Lower lobe of right lung (tissue), 2 donors: ENCODE results near the gene ZBTB9. TPM values are rescaled to one million over a fixed set of nuclear protein-coding genes. Genes with fewer than 3 reads are reported as not detected.

Experiments used
- ATAC-seq, 2 donors: fragments of 200-7000 bp; cut with Tn5 transposase; one replicate each; pipeline ENCODE4 v1.9.1; 2020 to 2022; ENCODE audit warnings: mild to moderate bottlenecking in 2 of 2, moderate library complexity in 2 of 2
- DNase-seq: peaks from one replicate; pipeline ENCODE4 v3.0.0-alpha.2; 2020
- H3K27ac ChIP-seq: fragments of 200-600 bp; one replicate; pipeline ENCODE4 v1.8.0; 2022
- H3K27me3 ChIP-seq: fragments of 200-600 bp; one replicate; pipeline ENCODE4 v1.8.0; 2022; ENCODE audit warnings: low read depth
- H3K36me3 ChIP-seq: fragments of 200-600 bp; one replicate; pipeline ENCODE4 v1.8.0; 2022; ENCODE audit warnings: mild to moderate bottlenecking
- H3K4me1 ChIP-seq: fragments of 200-600 bp; one replicate; pipeline ENCODE4 v1.8.0; 2022
- H3K4me3 ChIP-seq: fragments of 200-600 bp; one replicate; pipeline ENCODE4 v1.8.0; 2022; ENCODE audit warnings: mild to moderate bottlenecking
- H3K9me3 ChIP-seq: fragments of 200-600 bp; one replicate; pipeline ENCODE4 v1.8.0; 2022
- intact Hi-C: fragments of 100-400 bp; cut with DNase I; formaldehyde crosslinking; loops from one replicate; pipeline ENCODE4 v1.11.0; 2022
- total RNA-seq: library from RNA; stranded (reverse); fragmentation: NEBNext Ultra II Directional; extraction: Animal tissue kit (Norgen Biotek cat#: 25700); gene quantifications from one replicate; pipeline ENCODE4 v1.2.1, GENCODE V29; 2021
- TF ChIP-seq, protein P1 (sequence below): fragments of 200-600 bp; IDR thresholded peaks from one replicate; pipeline ENCODE4 v1.8.0; 2022; ENCODE audit warnings: antibody characterized with exemption, mild to moderate bottlenecking
- donor health status: DM: no; HTN: yes; CAD: no; lungs with severe emphysema.

ZBTB9 gene
- total RNA-seq, 1 donor from 2014 or later, result 9.5 TPM

DNA sequence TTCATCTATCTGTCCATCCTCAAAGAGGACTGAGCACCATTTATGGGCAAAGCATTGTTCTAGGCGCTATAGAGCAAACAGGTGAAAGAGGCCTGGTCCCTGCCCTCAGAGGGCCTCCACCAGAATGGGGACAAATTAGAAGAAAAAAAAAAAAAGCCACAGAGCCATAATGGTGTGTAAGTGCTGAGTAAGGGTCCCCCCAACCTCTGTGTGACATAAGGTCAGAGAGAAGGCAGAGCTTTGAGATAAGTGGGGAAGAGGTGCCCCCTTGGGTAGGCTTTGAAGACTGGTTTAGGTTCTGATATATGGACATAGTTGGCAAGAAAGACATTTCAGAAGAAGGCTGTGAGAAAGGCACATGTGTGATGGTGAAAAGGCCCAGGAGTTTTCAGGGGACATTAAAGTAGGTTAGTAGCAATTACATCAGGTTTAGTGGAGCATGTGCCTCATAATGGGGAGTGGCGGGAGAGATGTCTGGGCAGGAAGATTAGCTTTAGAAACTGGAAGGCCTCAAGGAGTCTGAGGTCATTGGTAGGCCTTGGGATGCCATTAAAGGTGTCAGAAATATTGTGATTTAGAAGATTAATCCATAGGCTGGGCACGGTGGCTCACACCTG is 15.3 kb upstream of the ZBTB9 start:
- intact Hi-C loops, result no loop called here
- ATAC-seq, result no peak
- Histone ChIP-seq H3K27me3 (no peaks in the 10 kb centered on the region), H3K4me1 (no peaks in the 10 kb centered on the region), H3K4me3 (no peak overlapping the region), H3K9me3 (no peaks in the 10 kb centered on the region), H3K27ac (no peak overlapping the region), H3K36me3 (peaks cover 63% of the 10 kb centered on the region)
- TF ChIP-seq, protein P1, sequence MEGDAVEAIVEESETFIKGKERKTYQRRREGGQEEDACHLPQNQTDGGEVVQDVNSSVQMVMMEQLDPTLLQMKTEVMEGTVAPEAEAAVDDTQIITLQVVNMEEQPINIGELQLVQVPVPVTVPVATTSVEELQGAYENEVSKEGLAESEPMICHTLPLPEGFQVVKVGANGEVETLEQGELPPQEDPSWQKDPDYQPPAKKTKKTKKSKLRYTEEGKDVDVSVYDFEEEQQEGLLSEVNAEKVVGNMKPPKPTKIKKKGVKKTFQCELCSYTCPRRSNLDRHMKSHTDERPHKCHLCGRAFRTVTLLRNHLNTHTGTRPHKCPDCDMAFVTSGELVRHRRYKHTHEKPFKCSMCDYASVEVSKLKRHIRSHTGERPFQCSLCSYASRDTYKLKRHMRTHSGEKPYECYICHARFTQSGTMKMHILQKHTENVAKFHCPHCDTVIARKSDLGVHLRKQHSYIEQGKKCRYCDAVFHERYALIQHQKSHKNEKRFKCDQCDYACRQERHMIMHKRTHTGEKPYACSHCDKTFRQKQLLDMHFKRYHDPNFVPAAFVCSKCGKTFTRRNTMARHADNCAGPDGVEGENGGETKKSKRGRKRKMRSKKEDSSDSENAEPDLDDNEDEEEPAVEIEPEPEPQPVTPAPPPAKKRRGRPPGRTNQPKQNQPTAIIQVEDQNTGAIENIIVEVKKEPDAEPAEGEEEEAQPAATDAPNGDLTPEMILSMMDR, result no peak
- no peak for DNase-seq

DNA sequence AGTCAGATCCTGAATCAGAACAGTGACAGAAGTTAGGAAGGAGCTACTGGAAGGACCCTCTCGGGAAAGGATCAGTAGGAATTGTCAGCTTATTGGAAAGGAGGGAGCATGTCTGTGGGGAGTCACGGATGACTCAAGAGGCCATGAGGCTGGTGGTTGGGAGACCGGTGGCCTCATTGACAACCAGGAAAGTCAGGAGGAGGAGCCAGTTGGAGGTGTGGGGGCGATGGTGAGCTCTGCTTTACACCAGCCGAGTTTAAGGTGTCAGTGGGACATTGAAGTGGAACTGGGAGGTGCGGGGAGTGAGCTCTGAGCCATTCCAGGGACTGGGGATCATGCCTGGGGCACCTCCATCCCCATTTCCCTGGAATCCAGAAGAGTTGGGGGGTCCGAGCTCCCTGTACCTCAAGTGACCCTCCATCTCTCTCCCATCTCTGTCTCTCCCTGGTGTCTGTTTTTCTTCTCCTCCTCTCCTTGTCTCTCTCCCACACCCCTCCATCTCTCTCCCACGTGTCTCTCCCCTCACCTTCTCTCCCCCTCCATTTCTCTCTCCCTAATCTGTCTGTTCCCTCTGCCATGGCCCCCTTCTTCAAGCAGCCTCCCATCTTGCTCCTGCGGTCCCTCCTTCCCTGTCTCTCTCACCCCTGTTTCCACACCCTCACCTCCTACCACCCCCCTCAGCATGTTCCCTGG is 14.3 kb upstream of the ZBTB9 start:
- no peak for ATAC-seq
- H3K27ac ChIP-seq, result no peak overlapping the region
- H3K27me3 ChIP-seq, result no peaks in the 10 kb centered on the region
- no peak overlapping the region for H3K4me3 ChIP-seq
- DNase-seq, result no peak
- no peaks in the 10 kb centered on the region for H3K9me3 ChIP-seq
- TF ChIP-seq, protein P1, result no peak
- intact Hi-C loops, result no loop called here
- H3K36me3 ChIP-seq, result peaks cover 63% of the 10 kb centered on the region
- no peaks in the 10 kb centered on the region for H3K4me1 ChIP-seq

DNA sequence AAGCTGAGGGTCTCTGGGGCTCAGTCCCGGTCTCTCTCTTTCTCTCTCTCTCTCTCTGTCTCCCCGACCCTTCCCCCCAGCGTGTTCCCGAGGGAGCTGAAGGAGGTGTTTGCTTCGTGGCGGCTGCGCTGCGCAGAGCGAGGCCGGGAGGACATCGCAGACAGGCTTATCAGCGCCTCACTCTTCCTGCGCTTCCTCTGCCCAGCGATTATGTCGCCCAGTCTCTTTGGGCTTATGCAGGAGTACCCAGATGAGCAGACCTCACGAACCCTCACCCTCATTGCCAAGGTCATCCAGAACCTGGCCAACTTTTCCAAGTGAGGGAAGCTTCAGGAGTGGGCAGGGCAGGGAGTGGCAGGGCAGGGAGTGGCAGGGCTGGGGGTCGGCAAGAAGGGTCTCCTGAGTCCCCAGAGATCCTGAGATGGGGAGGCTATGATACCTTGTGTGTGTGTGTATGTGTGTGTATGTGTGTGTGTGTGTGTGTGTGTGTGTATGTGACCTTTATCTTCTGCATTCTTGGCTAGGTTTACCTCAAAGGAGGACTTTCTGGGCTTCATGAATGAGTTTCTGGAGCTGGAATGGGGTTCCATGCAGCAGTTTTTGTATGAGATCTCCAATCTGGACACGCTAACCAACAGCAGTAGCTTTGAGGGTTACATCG is 13.6 kb upstream of the ZBTB9 start:
- Histone ChIP-seq H3K4me1 (no peaks in the 10 kb centered on the region), H3K36me3 (peaks cover 57% of the 10 kb centered on the region), H3K9me3 (no peaks in the 10 kb centered on the region), H3K4me3 (no peak overlapping the region), H3K27ac (no peak overlapping the region), H3K27me3 (no peaks in the 10 kb centered on the region)
- TF ChIP-seq, protein P1, result no peak
- intact Hi-C loops, result no loop called here
- DNase-seq (no peak), ATAC-seq (no peak)

DNA sequence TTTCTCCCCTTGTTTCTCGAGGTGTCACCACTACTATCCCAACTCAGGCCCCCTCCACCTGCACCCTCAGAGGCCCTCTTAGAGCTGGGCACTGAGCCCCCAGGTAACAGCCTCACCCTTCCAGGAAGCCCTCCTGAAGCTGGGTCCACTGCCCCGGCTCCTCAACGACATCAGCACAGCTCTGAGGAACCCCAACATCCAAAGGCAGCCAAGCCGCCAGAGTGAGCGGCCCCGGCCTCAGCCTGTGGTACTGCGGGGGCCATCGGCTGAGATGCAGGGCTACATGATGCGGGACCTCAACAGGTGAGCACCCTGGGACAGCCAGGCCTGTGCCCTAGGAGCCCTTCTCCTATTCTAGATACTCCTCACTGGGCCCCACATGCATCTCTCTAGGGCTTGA is 12.9 kb upstream of the ZBTB9 start:
- Histone ChIP-seq H3K36me3 (peaks cover 52% of the 10 kb centered on the region), H3K27ac (no peak overlapping the region), H3K4me1 (no peaks in the 10 kb centered on the region), H3K9me3 (no peaks in the 10 kb centered on the region), H3K27me3 (no peaks in the 10 kb centered on the region), H3K4me3 (no peak overlapping the region)
- intact Hi-C loops, result no loop called here
- TF ChIP-seq, protein P1, result no peak
- ATAC-seq, result no peak
- no peak for DNase-seq

DNA sequence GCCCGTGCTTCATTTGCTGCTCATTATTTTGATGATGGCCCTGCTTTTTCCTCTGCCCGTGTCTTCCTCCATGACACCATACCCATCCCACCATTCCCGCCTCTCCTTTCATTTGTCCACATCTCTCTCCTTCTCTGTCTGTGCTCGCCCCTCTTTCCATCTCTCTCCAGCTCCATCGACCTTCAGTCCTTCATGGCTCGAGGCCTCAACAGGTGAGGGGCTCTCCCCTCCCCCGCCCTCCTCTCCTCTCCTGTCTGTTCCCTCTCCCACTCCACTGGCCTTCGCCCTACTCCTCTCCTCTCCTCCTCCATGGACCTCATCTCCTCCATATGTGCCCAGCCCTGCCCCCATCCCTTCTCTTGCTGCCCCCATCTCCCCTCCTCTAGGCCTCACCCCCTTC is 12.1 kb upstream of the ZBTB9 start:
- no peaks in the 10 kb centered on the region for H3K27me3 ChIP-seq
- H3K4me1 ChIP-seq, result no peaks in the 10 kb centered on the region
- H3K4me3 ChIP-seq, result no peak overlapping the region
- peaks cover 50% of the 10 kb centered on the region for H3K36me3 ChIP-seq
- no peak overlapping the region for H3K27ac ChIP-seq
- TF ChIP-seq, protein P1, result no peak
- ATAC-seq (no peak), DNase-seq (no peak)
- H3K9me3 ChIP-seq, result no peaks in the 10 kb centered on the region
- intact Hi-C loops, result no loop called here
